ENCODE measurements around the gene FBP2. TPM values are rescaled to one million over a fixed set of nuclear protein-coding genes. Genes with fewer than 3 reads are reported as not detected.

FBP2 gene
- total and polyA plus RNA-seq, 3 experiments from 2014 or later, result not detected

Other genes with a start within 250 kb of the FBP2 start
- gene PCAT7, start 38.7 kb downstream of the FBP2 start, total RNA-seq, result not detected
- not detected for gene PCAT7, start 38.7 kb downstream of the FBP2 start, polyA plus RNA-seq
- under 1 TPM; 0.53 to 0.55 TPM for gene FBP1, start 45.7 kb upstream of the FBP2 start, total RNA-seq
- gene FBP1, start 45.7 kb upstream of the FBP2 start, polyA plus RNA-seq, result 13.3 TPM
- gene AOPEP, start 132.9 kb upstream of the FBP2 start, total RNA-seq, result 1 to 10 TPM; 6.9 to 7.1 TPM
- 4.2 TPM for gene AOPEP, start 132.9 kb upstream of the FBP2 start, polyA plus RNA-seq

Data from CD8-positive, alpha-beta memory T cell (primary cell).